HEK293 (cell line): ENCODE data around the gene NRF1.
A peak's percentile ranks its signal among the peaks of the same experiment; 100 is the strongest.

Experiments used
- CTCF ChIA-PET: fragments of 350-600 bp; formaldehyde crosslinking; extraction: SDS; loops from one replicate; lab custom pipeline; 2021; ENCODE audit warnings: antibody characterized with exemption; lab: Yijun Ruan, JAX
- POLR2A ChIA-PET: fragments of 300-600 bp; formaldehyde crosslinking; extraction: SDS; loops from one replicate; lab custom pipeline; 2020; ENCODE audit warnings: antibody characterized with exemption, inconsistent platforms; lab: Yijun Ruan, JAX
- H3K27ac ChIP-seq: fragments of 200-500 bp; sonication (Bioruptor generic); 2 replicates; pipeline ENCODE4 v1.5.1; 2014; ENCODE audit warnings: low read depth, low read length, control low read depth, inconsistent platforms; ENCODE audit errors: extremely low read depth
- H3K36me3 ChIP-seq, 2 experiments: fragments of 200-500 bp in 1 of 2; sonication (Bioruptor generic) in 1 of 2; 1 replicate in 1 of 2; 2 replicates in 1 of 2; pipeline ENCODE4 v1.5.1; 2014 to 2017; ENCODE audit warnings: inconsistent platforms in 2 of 2, low read length in 2 of 2; ENCODE audit not compliant: control insufficient read depth in 2 of 2, insufficient read depth in 1 of 2
- H3K4me1 ChIP-seq: fragments of 200-500 bp; sonication (Bioruptor generic); 2 replicates; pipeline ENCODE4 v1.5.1; 2014; ENCODE audit warnings: mild to moderate bottlenecking, low read length, inconsistent platforms; ENCODE audit not compliant: control insufficient read depth, insufficient read depth
- H3K4me3 ChIP-seq: 2 replicates; pipeline ENCODE4 v1.5.1; 2011; ENCODE audit warnings: low read depth, mild to moderate bottlenecking, control low read depth, low read length, moderate library complexity
- H3K9me3 ChIP-seq: fragments of 200-500 bp; sonication (Bioruptor generic); 2 replicates; pipeline ENCODE4 v1.5.1; 2014; ENCODE audit warnings: low read depth, low read length, inconsistent platforms; ENCODE audit not compliant: control insufficient read depth, insufficient read depth
- GLIS1 ChIP-seq: fragments of 450-650 bp; formaldehyde crosslinking; IDR thresholded peaks from 2 replicates; pipeline ENCODE4 v1.5.1; 2016; ENCODE audit warnings: missing biosample characterization, missing genetic modification characterization
- HOXC10 ChIP-seq: sonication (generic); formaldehyde crosslinking; IDR thresholded peaks from 2 replicates; pipeline ENCODE4 v1.8.1; 2023; ENCODE audit warnings: mild to moderate bottlenecking, missing genetic modification reagents
- KLF8 ChIP-seq: fragments of 450-650 bp; formaldehyde crosslinking; IDR thresholded peaks from 2 replicates; pipeline ENCODE4 v1.5.1; 2016; ENCODE audit warnings: missing biosample characterization, missing genetic modification characterization
- MZF1 ChIP-seq: fragments of 450-650 bp; formaldehyde crosslinking; IDR thresholded peaks from 2 replicates; pipeline ENCODE4 v1.5.1; 2017; ENCODE audit warnings: missing biosample characterization, missing genetic modification characterization, borderline replicate concordance
- SALL2 ChIP-seq: fragments of 450-650 bp; formaldehyde crosslinking; IDR thresholded peaks from 2 replicates; pipeline ENCODE4 v1.5.0; 2017; ENCODE audit warnings: missing biosample characterization, mild to moderate bottlenecking, missing genetic modification characterization, borderline replicate concordance
- SETDB1 ChIP-seq: IDR thresholded peaks from one replicate; pipeline ENCODE4 v1.6.1; 2017; ENCODE audit warnings: mild to moderate bottlenecking, low read length, moderate library complexity, mixed read lengths; ENCODE audit not compliant: insufficient read length
- ZBTB21 ChIP-seq: fragments of 450-650 bp; formaldehyde crosslinking; IDR thresholded peaks from 2 replicates; pipeline ENCODE4 v1.5.1; 2017; ENCODE audit warnings: missing biosample characterization, missing genetic modification characterization
- ZNF155 ChIP-seq: fragments of 450-650 bp; formaldehyde crosslinking; IDR thresholded peaks from 2 replicates; pipeline ENCODE4 v1.5.1; 2016; ENCODE audit warnings: missing biosample characterization, missing genetic modification characterization
- ZNF184 ChIP-seq: fragments of 450-650 bp; IDR thresholded peaks from 2 replicates; pipeline ENCODE4 v1.5.1; 2018; ENCODE audit warnings: missing biosample characterization, mild to moderate bottlenecking, missing genetic modification characterization
- ZNF302 ChIP-seq: fragments of 450-650 bp; formaldehyde crosslinking; IDR thresholded peaks from 2 replicates; pipeline ENCODE4 v1.5.1; 2016; ENCODE audit warnings: missing biosample characterization, missing genetic modification characterization, low read depth
- ZNF768 ChIP-seq: fragments of 450-650 bp; formaldehyde crosslinking; IDR thresholded peaks from 2 replicates; pipeline ENCODE4 v1.5.1; 2018; ENCODE audit warnings: missing biosample characterization, mild to moderate bottlenecking, missing genetic modification characterization
- ZSCAN16 ChIP-seq: fragments of 450-650 bp; formaldehyde crosslinking; IDR thresholded peaks from 2 replicates; pipeline ENCODE4 v1.5.1; 2016; ENCODE audit warnings: missing biosample characterization, missing genetic modification characterization
- ZXDB ChIP-seq: fragments of 450-650 bp; formaldehyde crosslinking; IDR thresholded peaks from 2 replicates; pipeline ENCODE4 v1.5.1; 2016; ENCODE audit warnings: missing biosample characterization, missing genetic modification characterization
- TF ChIP-seq, protein P1 (sequence below): fragments of 450-650 bp; formaldehyde crosslinking; conservative IDR thresholded peaks from 2 replicates; pipeline ENCODE4 v1.5.1; 2016; ENCODE audit warnings: low read depth, missing biosample characterization, missing genetic modification characterization
- TF ChIP-seq, protein P2 (sequence below): fragments of 450-650 bp; formaldehyde crosslinking; IDR thresholded peaks from 2 replicates; pipeline ENCODE4; 2016; ENCODE audit warnings: missing biosample characterization, missing genetic modification characterization
- TF ChIP-seq, protein P3 (sequence below): fragments of 450-650 bp; formaldehyde crosslinking; IDR thresholded peaks from 2 replicates; pipeline ENCODE4 v1.5.1; 2016; ENCODE audit warnings: missing biosample characterization, missing genetic modification characterization
- TF ChIP-seq, protein P4 (sequence below): fragments of 450-650 bp; formaldehyde crosslinking; IDR thresholded peaks from 2 replicates; pipeline ENCODE4 v1.5.1; 2016; ENCODE audit warnings: missing biosample characterization, missing genetic modification characterization

Gene NRF1

DNA sequence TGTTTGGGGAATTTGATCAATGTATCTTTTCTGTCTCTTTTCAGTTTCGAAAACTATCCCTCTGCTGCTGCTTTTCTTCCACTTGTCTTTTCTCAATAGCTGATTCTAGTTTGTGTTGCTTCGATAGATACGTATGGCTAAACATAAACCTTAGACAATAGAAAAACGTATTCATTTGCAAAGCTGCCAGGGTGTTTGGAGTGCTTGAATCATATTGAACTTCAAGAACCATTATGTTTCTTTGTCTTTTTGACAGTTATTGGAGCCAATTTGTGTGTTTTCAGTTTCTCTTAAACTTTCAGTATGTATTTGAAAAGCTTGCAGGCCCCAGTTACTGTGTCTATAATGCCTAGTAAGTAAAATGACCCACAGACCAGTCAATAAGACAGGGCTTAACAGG is 25.1 kb downstream of the NRF1 start (continued):
- TF ChIP-seq, protein P1, sequence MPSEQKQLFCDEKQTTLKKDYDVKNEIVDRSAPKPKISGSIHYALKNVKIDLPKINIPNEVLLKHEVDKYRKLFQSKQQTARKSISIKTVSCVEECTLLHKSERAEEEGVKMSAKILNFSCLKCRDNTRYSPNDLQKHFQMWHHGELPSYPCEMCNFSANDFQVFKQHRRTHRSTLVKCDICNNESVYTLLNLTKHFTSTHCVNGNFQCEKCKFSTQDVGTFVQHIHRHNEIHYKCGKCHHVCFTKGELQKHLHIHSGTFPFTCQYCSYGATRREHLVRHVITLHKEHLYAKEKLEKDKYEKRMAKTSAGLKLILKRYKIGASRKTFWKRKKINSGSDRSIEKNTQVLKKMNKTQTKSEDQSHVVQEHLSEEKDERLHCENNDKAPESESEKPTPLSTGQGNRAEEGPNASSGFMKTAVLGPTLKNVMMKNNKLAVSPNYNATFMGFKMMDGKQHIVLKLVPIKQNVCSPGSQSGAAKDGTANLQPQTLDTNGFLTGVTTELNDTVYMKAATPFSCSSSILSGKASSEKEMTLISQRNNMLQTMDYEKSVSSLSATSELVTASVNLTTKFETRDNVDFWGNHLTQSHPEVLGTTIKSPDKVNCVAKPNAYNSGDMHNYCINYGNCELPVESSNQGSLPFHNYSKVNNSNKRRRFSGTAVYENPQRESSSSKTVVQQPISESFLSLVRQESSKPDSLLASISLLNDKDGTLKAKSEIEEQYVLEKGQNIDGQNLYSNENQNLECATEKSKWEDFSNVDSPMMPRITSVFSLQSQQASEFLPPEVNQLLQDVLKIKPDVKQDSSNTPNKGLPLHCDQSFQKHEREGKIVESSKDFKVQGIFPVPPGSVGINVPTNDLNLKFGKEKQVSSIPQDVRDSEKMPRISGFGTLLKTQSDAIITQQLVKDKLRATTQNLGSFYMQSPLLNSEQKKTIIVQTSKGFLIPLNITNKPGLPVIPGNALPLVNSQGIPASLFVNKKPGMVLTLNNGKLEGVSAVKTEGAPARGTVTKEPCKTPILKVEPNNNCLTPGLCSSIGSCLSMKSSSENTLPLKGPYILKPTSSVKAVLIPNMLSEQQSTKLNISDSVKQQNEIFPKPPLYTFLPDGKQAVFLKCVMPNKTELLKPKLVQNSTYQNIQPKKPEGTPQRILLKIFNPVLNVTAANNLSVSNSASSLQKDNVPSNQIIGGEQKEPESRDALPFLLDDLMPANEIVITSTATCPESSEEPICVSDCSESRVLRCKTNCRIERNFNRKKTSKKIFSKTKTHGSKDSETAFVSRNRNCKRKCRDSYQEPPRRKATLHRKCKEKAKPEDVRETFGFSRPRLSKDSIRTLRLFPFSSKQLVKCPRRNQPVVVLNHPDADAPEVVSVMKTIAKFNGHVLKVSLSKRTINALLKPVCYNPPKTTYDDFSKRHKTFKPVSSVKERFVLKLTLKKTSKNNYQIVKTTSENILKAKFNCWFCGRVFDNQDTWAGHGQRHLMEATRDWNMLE (tag by site-specific recombination): no peak
- TF ChIP-seq KLF8 (tag by site-specific recombination): no peak

DNA sequence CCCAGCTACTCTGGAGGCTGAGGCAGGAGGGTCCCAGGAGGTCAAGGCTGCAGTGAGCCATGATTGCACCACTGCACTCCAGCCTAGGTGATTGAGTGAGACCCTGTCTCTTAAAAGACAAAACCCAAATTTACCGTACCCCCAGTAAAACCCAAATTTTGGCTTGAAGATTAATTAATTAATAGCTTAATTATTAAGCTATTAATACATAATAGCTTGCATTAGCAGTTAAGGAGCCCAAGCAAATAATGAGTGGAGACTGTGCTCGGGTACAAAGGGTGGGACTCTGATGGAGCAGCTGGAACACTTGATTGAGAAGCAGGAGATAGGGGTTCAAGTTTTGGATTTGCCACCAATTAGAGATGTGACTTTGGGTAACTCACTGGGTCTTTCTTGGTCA is 28.9 kb downstream of the NRF1 start:
- Histone ChIP-seq H3K4me3 (no peak overlapping the region), H3K4me1 (no peaks in the 10 kb centered on the region), H3K36me3 (no peaks in the 10 kb centered on the region), H3K27ac (no peak overlapping the region), H3K9me3 (no peaks in the 10 kb centered on the region)
- ChIA-PET POLR2A (no interaction called here), CTCF (interaction anchor here (0.5 to 1.5 kb wide), 5 partner anchors 17 to 422 kb away, joined by 3 to 9 read pairs (median 4); no protein-coding TSS in a partner anchor)
- TF ChIP-seq MZF1 (no peak), ZNF184 (tag by site-specific recombination) (no peak), ZBTB21 (tag by site-specific recombination) (no peak), SALL2 (tag by site-specific recombination) (no peak), ZNF768 (tag by site-specific recombination) (no peak), ZNF302 (no peak), SETDB1 (no peak)
- TF ChIP-seq, protein P2, sequence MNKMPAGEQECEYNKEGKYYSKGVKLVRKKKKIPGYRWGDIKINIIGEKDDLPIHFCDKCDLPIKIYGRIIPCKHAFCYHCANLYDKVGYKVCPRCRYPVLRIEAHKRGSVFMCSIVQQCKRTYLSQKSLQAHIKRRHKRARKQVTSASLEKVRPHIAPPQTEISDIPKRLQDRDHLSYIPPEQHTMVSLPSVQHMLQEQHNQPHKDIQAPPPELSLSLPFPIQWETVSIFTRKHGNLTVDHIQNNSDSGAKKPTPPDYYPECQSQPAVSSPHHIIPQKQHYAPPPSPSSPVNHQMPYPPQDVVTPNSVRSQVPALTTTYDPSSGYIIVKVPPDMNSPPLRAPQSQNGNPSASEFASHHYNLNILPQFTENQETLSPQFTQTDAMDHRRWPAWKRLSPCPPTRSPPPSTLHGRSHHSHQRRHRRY (tag by site-specific recombination): no peak

DNA sequence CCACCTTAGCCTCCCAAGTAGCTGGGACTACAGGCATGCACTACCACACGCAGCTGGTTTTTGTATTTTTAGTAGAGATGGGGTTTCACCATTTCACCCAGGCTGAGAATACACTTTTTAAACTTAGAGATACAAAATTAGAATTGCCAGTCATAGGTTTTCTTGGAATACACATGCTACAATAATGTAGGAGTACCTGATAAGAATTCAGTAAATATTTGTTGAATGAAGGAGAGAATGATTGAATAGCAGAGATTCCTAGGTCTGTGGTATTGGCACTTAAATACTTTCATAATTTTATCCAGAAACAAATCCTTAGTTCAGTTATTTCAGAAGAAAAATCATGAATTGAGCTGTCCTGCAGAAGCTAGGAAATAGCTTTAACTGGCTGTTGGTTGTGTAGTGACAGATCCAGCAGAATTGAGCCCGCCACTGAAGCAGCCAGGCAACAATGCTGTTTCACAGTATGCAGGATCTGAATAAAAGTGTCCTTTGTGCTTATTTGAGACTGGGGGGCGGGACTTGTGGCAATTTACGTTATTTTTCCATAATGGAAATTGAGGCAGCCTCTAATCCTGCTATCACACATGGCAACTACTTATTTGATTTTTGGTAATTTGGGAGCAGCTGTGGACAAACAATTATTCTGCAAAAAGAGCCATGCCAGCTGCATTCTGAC is 31.5 kb downstream of the NRF1 start:
- POLR2A ChIA-PET: no interaction called here
- Histone ChIP-seq H3K4me1 (0 out of 2 replicates have a peak, but pooled peaks cover 2% of the 10 kb centered on the region), H3K36me3 (no peaks in the 10 kb centered on the region), H3K27ac (no peak overlapping the region), H3K9me3 (no peaks in the 10 kb centered on the region), H3K4me3 (no peak overlapping the region)
- CTCF ChIA-PET: interaction anchor here (0.5 to 3.2 kb wide), 22 partner anchors 8 to 1340 kb away, joined by 3 to 29 read pairs (median 6); no protein-coding TSS in a partner anchor
- TF ChIP-seq GLIS1: peak; percentile 73
- no peak for TF ChIP-seq HOXC10 (CRISPR knock-in tag)
- TF ChIP-seq, protein P3, sequence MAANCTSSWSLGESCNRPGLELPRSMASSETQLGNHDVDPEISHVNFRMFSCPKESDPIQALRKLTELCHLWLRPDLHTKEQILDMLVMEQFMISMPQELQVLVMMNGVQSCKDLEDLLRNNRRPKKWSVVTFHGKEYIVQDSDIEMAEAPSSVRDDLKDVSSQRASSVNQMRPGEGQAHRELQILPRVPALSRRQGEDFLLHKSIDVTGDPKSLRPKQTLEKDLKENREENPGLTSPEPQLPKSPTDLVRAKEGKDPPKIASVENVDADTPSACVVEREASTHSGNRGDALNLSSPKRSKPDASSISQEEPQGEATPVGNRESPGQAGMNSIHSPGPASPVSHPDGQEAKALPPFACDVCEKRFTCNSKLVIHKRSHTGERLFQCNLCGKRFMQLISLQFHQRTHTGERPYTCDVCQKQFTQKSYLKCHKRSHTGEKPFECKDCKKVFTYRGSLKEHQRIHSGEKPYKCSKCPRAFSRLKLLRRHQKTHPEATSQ (tag by site-specific recombination): no peak
- TF ChIP-seq, protein P4, sequence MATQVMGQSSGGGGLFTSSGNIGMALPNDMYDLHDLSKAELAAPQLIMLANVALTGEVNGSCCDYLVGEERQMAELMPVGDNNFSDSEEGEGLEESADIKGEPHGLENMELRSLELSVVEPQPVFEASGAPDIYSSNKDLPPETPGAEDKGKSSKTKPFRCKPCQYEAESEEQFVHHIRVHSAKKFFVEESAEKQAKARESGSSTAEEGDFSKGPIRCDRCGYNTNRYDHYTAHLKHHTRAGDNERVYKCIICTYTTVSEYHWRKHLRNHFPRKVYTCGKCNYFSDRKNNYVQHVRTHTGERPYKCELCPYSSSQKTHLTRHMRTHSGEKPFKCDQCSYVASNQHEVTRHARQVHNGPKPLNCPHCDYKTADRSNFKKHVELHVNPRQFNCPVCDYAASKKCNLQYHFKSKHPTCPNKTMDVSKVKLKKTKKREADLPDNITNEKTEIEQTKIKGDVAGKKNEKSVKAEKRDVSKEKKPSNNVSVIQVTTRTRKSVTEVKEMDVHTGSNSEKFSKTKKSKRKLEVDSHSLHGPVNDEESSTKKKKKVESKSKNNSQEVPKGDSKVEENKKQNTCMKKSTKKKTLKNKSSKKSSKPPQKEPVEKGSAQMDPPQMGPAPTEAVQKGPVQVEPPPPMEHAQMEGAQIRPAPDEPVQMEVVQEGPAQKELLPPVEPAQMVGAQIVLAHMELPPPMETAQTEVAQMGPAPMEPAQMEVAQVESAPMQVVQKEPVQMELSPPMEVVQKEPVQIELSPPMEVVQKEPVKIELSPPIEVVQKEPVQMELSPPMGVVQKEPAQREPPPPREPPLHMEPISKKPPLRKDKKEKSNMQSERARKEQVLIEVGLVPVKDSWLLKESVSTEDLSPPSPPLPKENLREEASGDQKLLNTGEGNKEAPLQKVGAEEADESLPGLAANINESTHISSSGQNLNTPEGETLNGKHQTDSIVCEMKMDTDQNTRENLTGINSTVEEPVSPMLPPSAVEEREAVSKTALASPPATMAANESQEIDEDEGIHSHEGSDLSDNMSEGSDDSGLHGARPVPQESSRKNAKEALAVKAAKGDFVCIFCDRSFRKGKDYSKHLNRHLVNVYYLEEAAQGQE: no peak
- TF ChIP-seq ZSCAN16 (tag by site-specific recombination): no peak
- no peak for TF ChIP-seq ZNF155
- no peak for TF ChIP-seq ZXDB (tag by site-specific recombination)
